ENCODE measurements around the gene SMTNL2. TPM values are rescaled to one million over a fixed set of nuclear protein-coding genes. Genes with fewer than 3 reads are reported as not detected.

The SMTNL2 gene
- polyA plus RNA-seq, 1 of the 3 experiments (the other 2 are of a cell fraction), result not detected

- H3K9me3 ChIP-seq, result no peaks in the 10 kb centered on the region
- CTCF ChIA-PET, result interaction anchor here (1.7 kb wide), 1 partner anchor 10 kb away, joined by 4 read pairs; the partner anchor contains the start of gene MYBBP1A
Observed at GRCh38 chr17:4544951-4545216, 39.4 kb upstream of the SMTNL2 start.

GRCh38 chr17:4545217-4545951 lies 38.9 kb upstream of the SMTNL2 start:
- Histone ChIP-seq H3K4me2 (no peak overlapping the region), H3K9me2 (no peaks in the 10 kb centered on the region), H3K27me3 (ENCODE audit: insufficient read depth) (no peaks in the 10 kb centered on the region), H2AFZ (ENCODE audit: low read depth) (no peak overlapping the region), H3F3A (replicated peaks; ENCODE audit: insufficient read depth) (no peaks in the 10 kb centered on the region), H3K9ac (no peak overlapping the region), H3K79me2 (ENCODE audit: insufficient read depth) (no peaks in the 10 kb centered on the region), H3K36me3 (replicated peaks in 1 of 2; ENCODE audit: control insufficient read depth in 1 of 2, insufficient read depth in 2 of 2, low read length in 1 of 2) (peaks cover 9 to 85% of the 10 kb centered on the region in 2 experiments), H3K27ac (ENCODE audit: low read depth in 2 of 2, low read length in 1 of 2) (no peak overlapping the region), H3K9me3 (no peaks in the 10 kb centered on the region), H3K4me1 (ENCODE audit: control insufficient read depth in 1 of 2, insufficient read depth in 2 of 2, low read depth in 1 of 2, low read length in 1 of 2) (no peaks in the 10 kb centered on the region), H4K20me1 (ENCODE audit: insufficient read depth) (no peaks in the 10 kb centered on the region), H3K4me3 (ENCODE audit: low read depth in 2 of 2, low read length in 1 of 2) (no peak overlapping the region)
- ChIA-PET CTCF (interaction anchor here (1.2 to 1.7 kb wide), 2 partner anchors 10 to 125 kb away, joined by 3 to 4 read pairs; partner anchors contain the start of gene MYBBP1A), POLR2A (no interaction called here)
- no peak for DNase-seq
- TF ChIP-seq IRF3 (IDR thresholded peaks at IDR 0.05; ENCODE audit: low read depth, low read length) (no peak), TCF12 (IDR thresholded peaks at IDR 0.05) (no peak), NRF1 (IDR thresholded peaks at IDR 0.05; ENCODE audit: low read depth, low read length) (no peak), JUND (IDR thresholded peaks at IDR 0.05) (no peak), GABPA (IDR thresholded peaks at IDR 0.05; ENCODE audit: low read depth) (no peak), EZH2phosphoT487 (IDR thresholded peaks at IDR 0.05; ENCODE audit: borderline replicate concordance, low read depth) (no peak)
- 97% methylated on average over 14 of the region's 32 CpGs for WGBS (ENCODE audit: low lambda C conversion rate)

More at GRCh38 chr17:4544951-4545216, 39.4 kb upstream of the SMTNL2 start:
- Histone ChIP-seq H3K4me1 (ENCODE audit: control insufficient read depth in 1 of 2, insufficient read depth in 2 of 2, low read depth in 1 of 2, low read length in 1 of 2) (no peaks in the 10 kb centered on the region), H2AFZ (ENCODE audit: low read depth) (no peak overlapping the region), H3K27ac (ENCODE audit: low read depth in 2 of 2, low read length in 1 of 2) (no peak overlapping the region), H3F3A (replicated peaks; ENCODE audit: insufficient read depth) (no peaks in the 10 kb centered on the region), H3K9ac (no peak overlapping the region), H3K36me3 (replicated peaks in 1 of 2; ENCODE audit: control insufficient read depth in 1 of 2, insufficient read depth in 2 of 2, low read length in 1 of 2) (peaks cover 8 to 85% of the 10 kb centered on the region in 2 experiments), H3K4me2 (no peak overlapping the region), H3K4me3 (ENCODE audit: low read depth in 2 of 2, low read length in 1 of 2) (no peak overlapping the region), H3K27me3 (ENCODE audit: insufficient read depth) (no peaks in the 10 kb centered on the region), H4K20me1 (ENCODE audit: insufficient read depth) (no peaks in the 10 kb centered on the region), H3K9me2 (no peaks in the 10 kb centered on the region), H3K79me2 (ENCODE audit: insufficient read depth) (no peaks in the 10 kb centered on the region)
- DNase-seq, result no peak
- 97% methylated on average over 17 of the region's 18 CpGs for WGBS (ENCODE audit: low lambda C conversion rate)
- POLR2A ChIA-PET, result interaction anchor here (1.2 to 1.4 kb wide), 2 partner anchors 10 kb away, joined by 3 to 4 read pairs; partner anchors contain the start of gene MYBBP1A
- TF ChIP-seq RAD21 (IDR thresholded peaks at IDR 0.05; ENCODE audit: low read length), result no peak
- TF ChIP-seq JUND (IDR thresholded peaks at IDR 0.05), result no peak
- no peak for TF ChIP-seq FOSL2 (IDR thresholded peaks at IDR 0.05; ENCODE audit: borderline replicate concordance, low read depth)

- no peaks in the 10 kb centered on the region for H4K20me1 ChIP-seq (ENCODE audit: insufficient read depth)
- H3K27ac ChIP-seq (ENCODE audit: low read depth in 2 of 2, low read length in 1 of 2), result no peak overlapping the region
- TF ChIP-seq MXI1 (IDR thresholded peaks at IDR 0.05; ENCODE audit: low read depth, low read length) (no peak), PBX3 (IDR thresholded peaks at IDR 0.05) (no peak), FOSL2 (IDR thresholded peaks at IDR 0.05; ENCODE audit: borderline replicate concordance, low read depth) (no peak), USF1 (IDR thresholded peaks at IDR 0.05; ENCODE audit: borderline replicate concordance, low read depth) (no peak), CTCF (IDR thresholded peaks at IDR 0.05) (no peak), GABPA (IDR thresholded peaks at IDR 0.05; ENCODE audit: low read depth) (no peak), RXRA (IDR thresholded peaks at IDR 0.05; ENCODE audit: borderline replicate concordance, low read depth) (no peak), RCOR1 (IDR thresholded peaks at IDR 0.05; ENCODE audit: low read length) (no peak), NFIC (IDR thresholded peaks at IDR 0.05; ENCODE audit: borderline replicate concordance) (no peak), NRF1 (IDR thresholded peaks at IDR 0.05; ENCODE audit: low read depth, low read length) (no peak)
- DNase-seq, result no peak
- no peak overlapping the region for H3K9ac ChIP-seq
- H3F3A ChIP-seq (replicated peaks; ENCODE audit: insufficient read depth), result no peaks in the 10 kb centered on the region
- H3K79me2 ChIP-seq (ENCODE audit: insufficient read depth), result peaks cover 5% of the 10 kb centered on the region; the same call in 1 of the 2 replicates
- H3K4me2 ChIP-seq, result no peak overlapping the region
- H3K4me1 ChIP-seq (ENCODE audit: control insufficient read depth in 1 of 2, insufficient read depth in 2 of 2, low read depth in 1 of 2, low read length in 1 of 2), result no peaks in the 10 kb centered on the region
- H3K4me3 ChIP-seq (ENCODE audit: low read depth in 2 of 2, low read length in 1 of 2), result no peak overlapping the region
- H3K9me2 ChIP-seq, result no peaks in the 10 kb centered on the region
- no peaks in the 10 kb centered on the region for H3K27me3 ChIP-seq (ENCODE audit: insufficient read depth)
- no peaks in the 10 kb centered on the region for H3K9me3 ChIP-seq
- ChIA-PET POLR2A (no interaction called here), CTCF (interaction anchor here (0.7 to 2.0 kb wide), 3 partner anchors 18 to 35 kb away, joined by 3 to 5 read pairs (median 4); no protein-coding TSS in a partner anchor)
- H2AFZ ChIP-seq (ENCODE audit: low read depth), result no peak overlapping the region
- WGBS (ENCODE audit: low lambda C conversion rate), result 94% methylated on average over 13 of the region's 17 CpGs
- peaks cover 18 to 84% of the 10 kb centered on the region in 2 experiments for H3K36me3 ChIP-seq (replicated peaks in 1 of 2; ENCODE audit: control insufficient read depth in 1 of 2, insufficient read depth in 2 of 2, low read length in 1 of 2)
Observed at GRCh38 chr17:4547118-4547906, 37.0 kb upstream of the SMTNL2 start.

Measured in SK-N-SH (cell line).